ENCODE results near the gene RHO.

GRCh38 chr3:129543999-129544398 lies 15.6 kb downstream of the RHO start:
- no peak for TF ChIP-seq YY1 (IDR thresholded peaks at IDR 0.05; ENCODE audit: low read depth, low read length)
- TF ChIP-seq PML (IDR thresholded peaks at IDR 0.05; ENCODE audit: low read length), result no peak
- TF ChIP-seq JUNB (IDR thresholded peaks at IDR 0.05), result no peak
- TF ChIP-seq POLR2A (IDR thresholded peaks at IDR 0.05; ENCODE audit: low read depth, low read length), result no peak
- no peak for TF ChIP-seq EGR1 (IDR thresholded peaks at IDR 0.05; ENCODE audit: borderline replicate concordance in 1 of 2, low read depth in 2 of 2, low read length in 2 of 2)
- no peak for TF ChIP-seq MTA3 (IDR thresholded peaks at IDR 0.05; ENCODE audit: borderline replicate concordance, low read length)
- no peak for TF ChIP-seq NRF1 (conservative IDR thresholded peaks at IDR 0.05; ENCODE audit: low read depth, low read length)
- TF ChIP-seq CTCF (IDR thresholded peaks at IDR 0.05 in 2 of 3, conservative IDR thresholded peaks at IDR 0.05 in 1 of 3; ENCODE audit: control insufficient read depth in 2 of 3, extremely low read depth in 1 of 3, insufficient read depth in 1 of 3, low read depth in 3 of 3, low read length in 3 of 3), result no peak
- no peak for TF ChIP-seq NFYB (IDR thresholded peaks at IDR 0.05; ENCODE audit: insufficient read depth, low read depth, low read length)

Data from GM12878 (cell line).